ENCODE measurements around the gene TULP3. TPM values are rescaled to one million over a fixed set of nuclear protein-coding genes. Genes with fewer than 3 reads are reported as not detected.

TULP3 gene
- total RNA-seq, 2 donors from 2014 or later, result 10.1 to 12.6 TPM

- intact Hi-C loops (cut with DNase I), result no loop called here
- no peak for DNase-seq
- no peaks in the 10 kb centered on the region for H3K9me3 ChIP-seq
- H3K4me3 ChIP-seq, result no peak overlapping the region
- no peak overlapping the region for H3K9ac ChIP-seq (ENCODE audit: low read depth in 2 of 2, low read length in 2 of 2)
- H3K27me3 ChIP-seq, result no peaks in the 10 kb centered on the region
- no peaks in the 10 kb centered on the region for H3K4me1 ChIP-seq
- H3K27ac ChIP-seq, result no peak overlapping the region
- H3K36me3 ChIP-seq, result no peaks in the 10 kb centered on the region
- TF ChIP-seq CTCF (IDR thresholded peaks at IDR 0.05), result no peak
Observed at GRCh38 chr12:2970744-2971143, 80.1 kb downstream of the TULP3 start.

- no peak for TF ChIP-seq CTCF (IDR thresholded peaks at IDR 0.05)
- intact Hi-C loops (cut with DNase I), result no loop called here
- Histone ChIP-seq H3K9ac (ENCODE audit: low read depth in 2 of 2, low read length in 2 of 2) (no peak overlapping the region), H3K4me3 (no peak overlapping the region), H3K9me3 (no peaks in the 10 kb centered on the region), H3K4me1 (no peaks in the 10 kb centered on the region), H3K27ac (no peak overlapping the region), H3K36me3 (no peaks in the 10 kb centered on the region), H3K27me3 (no peaks in the 10 kb centered on the region)
- no peak for DNase-seq
Observed at GRCh38 chr12:2973566-2973965, 82.9 kb downstream of the TULP3 start.

- no peak for DNase-seq
- Histone ChIP-seq H3K9ac (ENCODE audit: low read depth in 2 of 2, low read length in 2 of 2) (no peak overlapping the region), H3K9me3 (no peaks in the 10 kb centered on the region), H3K36me3 (no peaks in the 10 kb centered on the region), H3K27ac (no peak overlapping the region), H3K4me3 (no peak overlapping the region), H3K27me3 (no peaks in the 10 kb centered on the region), H3K4me1 (no peaks in the 10 kb centered on the region)
- TF ChIP-seq CTCF (IDR thresholded peaks at IDR 0.05), result no peak
- intact Hi-C loops (cut with DNase I), result no loop called here
Observed at GRCh38 chr12:2974560-2974971, 83.9 kb downstream of the TULP3 start.

GRCh38 chr12:2976581-2976996 is 85.9 kb downstream of the TULP3 start:
- no peaks in the 10 kb centered on the region for H3K4me1 ChIP-seq
- no peak for TF ChIP-seq CTCF (IDR thresholded peaks at IDR 0.05)
- H3K4me3 ChIP-seq, result no peak overlapping the region
- intact Hi-C loops (cut with DNase I), result no loop called here
- no peaks in the 10 kb centered on the region for H3K27me3 ChIP-seq
- H3K9ac ChIP-seq (ENCODE audit: low read depth in 2 of 2, low read length in 2 of 2), result no peak overlapping the region
- no peaks in the 10 kb centered on the region for H3K9me3 ChIP-seq
- no peaks in the 10 kb centered on the region for H3K36me3 ChIP-seq
- DNase-seq, result no peak
- H3K27ac ChIP-seq, result no peak overlapping the region

- intact Hi-C loops (cut with DNase I), result no loop called here
- no peaks in the 10 kb centered on the region for H3K9me3 ChIP-seq
- H3K27ac ChIP-seq, result no peak overlapping the region
- no peak overlapping the region for H3K9ac ChIP-seq (ENCODE audit: low read depth in 2 of 2, low read length in 2 of 2)
- H3K4me1 ChIP-seq, result no peaks in the 10 kb centered on the region
- no peak for TF ChIP-seq CTCF (IDR thresholded peaks at IDR 0.05)
- H3K27me3 ChIP-seq, result no peaks in the 10 kb centered on the region
- DNase-seq, result no peak
- no peaks in the 10 kb centered on the region for H3K36me3 ChIP-seq
- no peak overlapping the region for H3K4me3 ChIP-seq
Observed at GRCh38 chr12:2977776-2978175, 87.1 kb downstream of the TULP3 start.

- H3K9ac ChIP-seq (ENCODE audit: low read depth in 2 of 2, low read length in 2 of 2), result no peak overlapping the region
- TF ChIP-seq CTCF (IDR thresholded peaks at IDR 0.05), result no peak
- no peak overlapping the region for H3K4me3 ChIP-seq
- no peak overlapping the region for H3K27ac ChIP-seq
- H3K9me3 ChIP-seq, result no peaks in the 10 kb centered on the region
- no peak for DNase-seq
- no peaks in the 10 kb centered on the region for H3K27me3 ChIP-seq
- intact Hi-C loops (cut with DNase I), result no loop called here
- no peaks in the 10 kb centered on the region for H3K4me1 ChIP-seq
- H3K36me3 ChIP-seq, result no peaks in the 10 kb centered on the region
Observed at GRCh38 chr12:2979806-2980205, 89.1 kb downstream of the TULP3 start.
